Measurements from ENCODE around the gene SOS2.
A peak's percentile ranks its signal among the peaks of the same experiment; 100 is the strongest.
"Not testable (repeated sequence)": the region's sequence is repeated elsewhere in the genome, so short reads cannot be mapped to it uniquely, and the experiment has no call there.

SOS2 gene

GRCh38 chr14:50082784-50083466, 148.5 kb downstream of the SOS2 start:
- peak; percentile 39 for DNase-seq (ENCODE audit: low read depth, low spot score)
- in situ Hi-C loops (cut with HindIII; ENCODE audit: low sequenced_read_pairs), result no loop called here
- H3K4me3 ChIP-seq (ENCODE audit: low read depth, low read length), result no peak overlapping the region
- no peak for TF ChIP-seq CTCF (IDR thresholded peaks at IDR 0.05; ENCODE audit: low read depth, low read length)

- TF ChIP-seq CTCF (IDR thresholded peaks at IDR 0.05; ENCODE audit: low read depth, low read length), result no peak
- no peak for DNase-seq (ENCODE audit: low read depth, low spot score)
- H3K4me3 ChIP-seq (ENCODE audit: low read depth, low read length), result no peak overlapping the region
- in situ Hi-C loops (cut with HindIII; ENCODE audit: low sequenced_read_pairs), result no loop called here
These were observed 149.1 kb downstream of the SOS2 start for GRCh38 chr14:50082308-50082742.

GRCh38 chr14:50079103-50079502, 152.3 kb downstream of the SOS2 start:
- DNase-seq (ENCODE audit: low read depth, low spot score); in situ Hi-C loops (cut with HindIII; ENCODE audit: low sequenced_read_pairs); H3K4me3 ChIP-seq (ENCODE audit: low read depth, low read length): not testable (repeated sequence)

GRCh38 chr14:50073663-50074062, 157.7 kb downstream of the SOS2 start:
- in situ Hi-C loops (cut with HindIII; ENCODE audit: low sequenced_read_pairs); DNase-seq (ENCODE audit: low read depth, low spot score); H3K4me3 ChIP-seq (ENCODE audit: low read depth, low read length): not testable (repeated sequence)

GRCh38 chr14:50072395-50072794, 159.0 kb downstream of the SOS2 start:
- TF ChIP-seq CTCF (IDR thresholded peaks at IDR 0.05; ENCODE audit: low read depth, low read length), result no peak
- H3K4me3 ChIP-seq (ENCODE audit: low read depth, low read length), result no peak overlapping the region
- DNase-seq (ENCODE audit: low read depth, low spot score), result no peak
- in situ Hi-C loops (cut with HindIII; ENCODE audit: low sequenced_read_pairs), result no loop called here

GRCh38 chr14:50070840-50071548, 160.4 kb downstream of the SOS2 start:
- H3K4me3 ChIP-seq (ENCODE audit: low read depth, low read length), result no peak overlapping the region
- no peak for TF ChIP-seq CTCF (IDR thresholded peaks at IDR 0.05; ENCODE audit: low read depth, low read length)
- in situ Hi-C loops (cut with HindIII; ENCODE audit: low sequenced_read_pairs), result no loop called here
- DNase-seq (ENCODE audit: low read depth, low spot score), result no peak

GRCh38 chr14:50070230-50070629, 161.1 kb downstream of the SOS2 start:
- no peak for TF ChIP-seq CTCF (IDR thresholded peaks at IDR 0.05; ENCODE audit: low read depth, low read length)
- H3K4me3 ChIP-seq (ENCODE audit: low read depth, low read length), result no peak overlapping the region
- no peak for DNase-seq (ENCODE audit: low read depth, low spot score)
- in situ Hi-C loops (cut with HindIII; ENCODE audit: low sequenced_read_pairs), result no loop called here
